ENCODE results near the gene EEF1G. TPM values are rescaled to one million over a fixed set of nuclear protein-coding genes. Genes with fewer than 3 reads are reported as not detected.

The EEF1G gene
- total and polyA plus RNA-seq, 9 of the 15 experiments (the other 6 are each of a cell fraction or from before 2014, with no cell fraction given) = 985 to 2,349 (median 2,035) TPM

DNA sequence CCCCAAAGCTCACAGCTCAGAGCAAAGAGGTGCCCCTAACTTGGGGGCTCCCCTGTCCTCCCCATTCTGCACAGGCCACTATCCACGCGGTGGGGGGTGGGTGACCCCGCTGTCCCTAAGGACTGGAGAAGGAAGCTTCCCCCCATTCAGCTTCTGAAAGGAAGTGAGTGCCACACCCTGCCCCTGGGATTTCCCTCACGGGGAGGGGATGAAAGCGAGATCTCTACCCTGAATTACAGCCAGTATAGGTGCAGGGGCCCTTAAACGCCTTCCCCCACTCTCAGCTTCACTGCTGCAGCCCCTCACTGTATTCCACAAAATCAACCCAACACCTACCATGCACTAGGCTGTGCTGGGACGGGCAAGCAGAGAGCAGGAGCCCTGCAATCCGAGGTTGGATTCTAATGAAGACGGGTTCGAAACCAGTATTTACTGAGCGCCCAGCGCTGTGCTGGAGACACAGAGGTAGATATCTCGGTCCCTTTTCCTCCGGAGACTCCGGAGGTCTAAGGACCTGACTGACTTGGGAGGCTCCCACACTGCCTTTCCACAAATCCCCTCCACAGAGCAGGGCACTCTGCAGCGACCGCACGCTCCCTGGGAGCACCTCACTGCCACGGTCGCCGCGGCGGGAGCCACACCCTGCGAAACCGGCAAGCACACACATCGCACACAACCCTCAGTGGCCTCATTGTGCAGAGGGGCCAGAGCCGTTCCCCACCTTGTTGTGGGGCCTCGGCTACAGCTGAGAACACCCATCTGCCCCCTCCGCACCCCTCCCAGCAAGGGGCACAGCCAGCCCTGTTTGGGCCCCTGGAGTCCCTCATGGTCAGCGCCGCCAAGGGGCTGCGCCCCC is 28.9 kb downstream of the EEF1G start (continued):
- TF ChIP-seq, protein P1, sequence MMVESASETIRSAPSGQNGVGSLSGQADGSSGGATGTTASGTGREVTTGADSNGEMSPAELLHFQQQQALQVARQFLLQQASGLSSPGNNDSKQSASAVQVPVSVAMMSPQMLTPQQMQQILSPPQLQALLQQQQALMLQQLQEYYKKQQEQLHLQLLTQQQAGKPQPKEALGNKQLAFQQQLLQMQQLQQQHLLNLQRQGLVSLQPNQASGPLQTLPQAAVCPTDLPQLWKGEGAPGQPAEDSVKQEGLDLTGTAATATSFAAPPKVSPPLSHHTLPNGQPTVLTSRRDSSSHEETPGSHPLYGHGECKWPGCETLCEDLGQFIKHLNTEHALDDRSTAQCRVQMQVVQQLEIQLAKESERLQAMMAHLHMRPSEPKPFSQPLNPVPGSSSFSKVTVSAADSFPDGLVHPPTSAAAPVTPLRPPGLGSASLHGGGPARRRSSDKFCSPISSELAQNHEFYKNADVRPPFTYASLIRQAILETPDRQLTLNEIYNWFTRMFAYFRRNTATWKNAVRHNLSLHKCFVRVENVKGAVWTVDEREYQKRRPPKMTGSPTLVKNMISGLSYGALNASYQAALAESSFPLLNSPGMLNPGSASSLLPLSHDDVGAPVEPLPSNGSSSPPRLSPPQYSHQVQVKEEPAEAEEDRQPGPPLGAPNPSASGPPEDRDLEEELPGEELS (CRISPR knock-in tag; IDR thresholded peaks at IDR 0.05; ENCODE audit: borderline replicate concordance) = peak; percentile 86
- TF ChIP-seq, protein P2, sequence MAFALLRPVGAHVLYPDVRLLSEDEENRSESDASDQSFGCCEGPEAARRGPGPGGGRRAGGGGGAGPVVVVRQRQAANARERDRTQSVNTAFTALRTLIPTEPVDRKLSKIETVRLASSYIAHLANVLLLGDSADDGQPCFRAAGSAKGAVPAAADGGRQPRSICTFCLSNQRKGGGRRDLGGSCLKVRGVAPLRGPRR (CRISPR knock-in tag; IDR thresholded peaks at IDR 0.05) = no peak

DNA sequence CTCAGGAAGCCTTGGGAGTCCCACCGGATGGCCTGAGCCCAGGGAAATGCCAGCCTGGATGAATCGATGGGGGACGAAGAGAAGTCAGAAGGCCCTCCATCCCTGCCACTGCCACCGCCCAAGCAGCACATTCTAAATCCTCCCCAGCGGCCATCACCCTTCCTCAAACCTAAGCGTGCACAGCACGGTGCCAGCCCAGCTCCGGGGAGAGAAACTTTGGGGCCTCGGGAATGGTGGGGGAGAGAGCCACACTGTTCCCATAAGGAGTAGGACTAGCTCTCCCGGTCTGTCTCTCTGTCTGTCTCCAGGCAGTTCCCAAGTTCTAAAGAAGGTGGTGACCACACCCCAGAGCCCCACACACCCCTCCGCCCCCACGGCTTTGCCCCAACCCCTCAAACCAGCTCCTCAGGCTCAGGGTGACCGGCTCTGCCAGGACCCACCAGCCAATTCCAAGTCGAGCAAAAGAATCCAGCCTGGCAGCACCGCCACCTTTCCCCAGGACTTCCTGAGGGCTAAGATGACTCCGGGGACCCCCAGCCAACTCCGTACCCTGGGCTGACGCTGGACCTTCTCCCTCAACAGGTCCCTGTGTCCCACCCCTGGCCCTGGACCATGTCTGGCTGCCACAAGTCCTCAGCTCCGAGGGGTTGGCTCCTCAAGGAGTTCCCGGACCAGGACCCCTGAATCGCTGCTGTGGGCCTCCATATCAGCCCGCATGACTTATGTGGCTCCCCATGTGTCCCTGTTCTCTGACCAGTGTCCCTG is 29.8 kb downstream of the EEF1G start:
- Histone ChIP-seq H4K20me1 (replicated peaks; ENCODE audit: control insufficient read depth, insufficient read depth, low read length) (no peaks in the 10 kb centered on the region; the same call in 1 of the 2 replicates), H3K4me3 (peak overlapping the region; percentile 67), H2AFZ (ENCODE audit: low read depth, low read length) (0 out of 2 replicates have a peak overlapping the region, but pooled peaks have one; percentile 84), H3K9me1 (ENCODE audit: control insufficient read depth, insufficient read depth, low read length) (peaks cover 6% of the 10 kb centered on the region), H3K9ac (ENCODE audit: insufficient read depth in 1 of 2, low read depth in 2 of 2, low read length in 2 of 2) (peak overlapping the region; percentile 66 to 95), H3K27ac (ENCODE audit: extremely low read depth, low read depth, low read length) (peak overlapping the region; percentile 66), H3K36me3 (ENCODE audit: control insufficient read depth, insufficient read depth, low read length) (no peaks in the 10 kb centered on the region), H3K9me3 (replicated peaks; ENCODE audit: control insufficient read depth, insufficient read depth, low read depth, low read length) (no peaks in the 10 kb centered on the region), H3K4me1 (replicated peaks in 1 of 2; ENCODE audit: control insufficient read depth in 2 of 2, insufficient read depth in 2 of 2, low read length in 2 of 2) (peaks cover 75 to 90% of the 10 kb centered on the region in 2 experiments), H3K79me2 (ENCODE audit: control insufficient read depth, insufficient read depth, low read length) (peaks cover 73% of the 10 kb centered on the region), H3K4me2 (ENCODE audit: insufficient read depth, low read length) (peak overlapping the region; percentile 86), H3K27me3 (ENCODE audit: control insufficient read depth in 2 of 2, insufficient read depth in 2 of 2, low read length in 2 of 2) (no peaks in the 10 kb centered on the region)
- FAIRE-seq (no peak), DNase-seq (ENCODE audit: extremely low read depth in 1 of 4, low spot score in 3 of 4) (no peak), ATAC-seq (no peak)
- in situ Hi-C loops (cut with MboI) = no loop called here
- ChIA-PET CTCF (ENCODE audit: low intra/inter-chr PET ratio) (interaction anchor here (0.7 to 2.4 kb wide), 3 partner anchors 16 to 149 kb away, joined by 3 to 8 read pairs (median 8); no protein-coding TSS in a partner anchor), POLR2A (interaction anchor here (0.5 to 3.0 kb wide), 13 partner anchors 8 to 151 kb away, joined by 3 to 17 read pairs (median 5); partner anchors contain the start of gene EEF1G)
- no peak for TF ChIP-seq SOX6 (IDR thresholded peaks at IDR 0.05)
- TF ChIP-seq, protein P3, sequence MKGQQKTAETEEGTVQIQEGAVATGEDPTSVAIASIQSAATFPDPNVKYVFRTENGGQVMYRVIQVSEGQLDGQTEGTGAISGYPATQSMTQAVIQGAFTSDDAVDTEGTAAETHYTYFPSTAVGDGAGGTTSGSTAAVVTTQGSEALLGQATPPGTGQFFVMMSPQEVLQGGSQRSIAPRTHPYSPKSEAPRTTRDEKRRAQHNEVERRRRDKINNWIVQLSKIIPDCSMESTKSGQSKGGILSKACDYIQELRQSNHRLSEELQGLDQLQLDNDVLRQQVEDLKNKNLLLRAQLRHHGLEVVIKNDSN (CRISPR knock-in tag; IDR thresholded peaks at IDR 0.05) = 0 out of 2 replicates have a peak, but pooled peaks have one; percentile 8
- 0 out of 2 replicates have a peak, but pooled peaks have one; percentile 9 for TF ChIP-seq ELF2 (CRISPR knock-in tag; IDR thresholded peaks at IDR 0.05)
- no TSS peak for BruUV-seq (replicated peaks)
- WGBS (ENCODE audit: insufficient coverage, low coverage, missing lambda C conversion rate) = 66% methylated on average over 22 of the region's 22 CpGs
- intact Hi-C loops (cut with micrococcal nuclease) = loop anchor here (2.0 kb wide), 2 partner anchors 35 to 43 kb away; no protein-coding TSS in a partner anchor

All from K562 (cell line).